HUES64 (cell line): ENCODE results near the gene MKNK2.
"Not testable (repeated sequence)": the region's sequence is repeated elsewhere in the genome, so short reads cannot be mapped to it uniquely, and the experiment has no call there.

ENCODE experiments used
- H3K27ac ChIP-seq: 2 replicates; pipeline ENCODE4 v1.7.0; 2013; ENCODE audit warnings: low read depth, low read length, inconsistent platforms
- H3K27me3 ChIP-seq: 2 replicates; pipeline ENCODE4 v1.6.1; 2013; ENCODE audit warnings: mild to moderate bottlenecking, low read length; ENCODE audit not compliant: insufficient read depth
- H3K36me3 ChIP-seq: 2 replicates; pipeline ENCODE4 v1.6.1; 2013; ENCODE audit warnings: mild to moderate bottlenecking, low read length; ENCODE audit not compliant: insufficient read depth
- H3K4me1 ChIP-seq: 2 replicates; pipeline ENCODE4 v1.6.1; 2013; ENCODE audit warnings: mild to moderate bottlenecking, low read length, moderate library complexity; ENCODE audit not compliant: insufficient read depth
- H3K4me3 ChIP-seq: 2 replicates; pipeline ENCODE4 v1.5.1; 2013; ENCODE audit warnings: mild to moderate bottlenecking, low read length, moderate library complexity
- H3K9ac ChIP-seq: 2 replicates; pipeline ENCODE4 v1.6.1; 2013; ENCODE audit warnings: mild to moderate bottlenecking, low read depth, low read length
- H3K9me3 ChIP-seq: 2 replicates; pipeline ENCODE4 v1.6.1; 2013; ENCODE audit warnings: low read depth, low read length; ENCODE audit not compliant: insufficient read depth
- WGBS: fragments of 150-250, 120-280 bp; methylation state at CpG from one replicate; pipeline ENCODE4 v1.1.7; 2013; ENCODE audit warnings: missing lambda C conversion rate; 5-methylcytosine and 5-hydroxymethylcytosine counted together

The MKNK2 gene

GRCh38 chr19:1990230-1991017, 60.6 kb downstream of the MKNK2 start:
- H3K4me1 ChIP-seq, result no peaks in the 10 kb centered on the region

GRCh38 chr19:1989513-1990229, 61.4 kb downstream of the MKNK2 start:
- Histone ChIP-seq H3K27me3 (no peaks in the 10 kb centered on the region), H3K36me3 (peaks cover 54% of the 10 kb centered on the region), H3K9me3 (no peaks in the 10 kb centered on the region), H3K4me1 (no peaks in the 10 kb centered on the region), H3K9ac (no peak overlapping the region), H3K4me3 (no peak overlapping the region), H3K27ac (no peak overlapping the region)
- WGBS, result 94% methylated on average over 40 of the region's 40 CpGs

More at GRCh38 chr19:1990230-1991017, 60.6 kb downstream of the MKNK2 start:
- Histone ChIP-seq H3K4me3 (no peak overlapping the region), H3K27ac (no peak overlapping the region), H3K27me3 (no peaks in the 10 kb centered on the region), H3K36me3 (peaks cover 47% of the 10 kb centered on the region), H3K9ac (no peak overlapping the region), H3K9me3 (no peaks in the 10 kb centered on the region)
- WGBS, result 96% methylated on average over 34 of the region's 34 CpGs

GRCh38 chr19:1988464-1988863, 62.6 kb downstream of the MKNK2 start:
- not testable (repeated sequence) for H3K27ac ChIP-seq, H3K4me3 ChIP-seq, H3K4me1 ChIP-seq, H3K9ac ChIP-seq, H3K9me3 ChIP-seq, H3K27me3 ChIP-seq
- 95% methylated on average over 10 of the region's 10 CpGs for WGBS
- peaks cover 55% of the 10 kb centered on the region for H3K36me3 ChIP-seq
